ENCODE results near the gene SERTM1.

The SERTM1 gene

DNA sequence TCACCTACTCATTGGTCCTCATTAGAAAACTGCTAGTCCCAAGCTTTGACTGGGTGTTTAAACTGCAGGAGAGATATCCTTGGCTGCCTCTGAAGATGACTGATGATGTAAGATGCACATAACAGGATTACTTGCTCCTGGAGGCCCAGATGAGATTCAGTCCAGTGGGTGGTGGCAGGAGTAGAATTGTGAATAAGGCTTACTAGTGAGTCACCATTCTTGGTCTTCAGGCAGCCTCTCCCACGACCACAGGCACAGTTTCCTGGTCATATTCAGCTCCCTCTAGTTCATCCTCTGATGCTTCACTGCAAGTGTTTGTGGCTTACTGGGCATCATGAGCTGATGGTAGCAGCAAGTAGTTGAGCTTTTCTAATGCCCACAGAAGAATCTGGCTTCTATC is 12.1 kb downstream of the SERTM1 start:
- H3K27me3 ChIP-seq (ENCODE audit: insufficient read depth, low read length) = no peaks in the 10 kb centered on the region
- H3K79me2 ChIP-seq (ENCODE audit: insufficient read depth, low read length) = no peaks in the 10 kb centered on the region
- no peak overlapping the region for H3K4me3 ChIP-seq (ENCODE audit: low read depth, low read length, poor library complexity, severe bottlenecking)
- no peaks in the 10 kb centered on the region for H3K9me2 ChIP-seq (ENCODE audit: low read depth, low read length)
- H3K27ac ChIP-seq (ENCODE audit: low read depth, low read length, poor library complexity, severe bottlenecking) = no peak overlapping the region
- no peaks in the 10 kb centered on the region for H4K20me1 ChIP-seq (ENCODE audit: insufficient read depth, low read length)
- H3K4me2 ChIP-seq (ENCODE audit: low read length) = no peak overlapping the region
- TF ChIP-seq, protein P1, sequence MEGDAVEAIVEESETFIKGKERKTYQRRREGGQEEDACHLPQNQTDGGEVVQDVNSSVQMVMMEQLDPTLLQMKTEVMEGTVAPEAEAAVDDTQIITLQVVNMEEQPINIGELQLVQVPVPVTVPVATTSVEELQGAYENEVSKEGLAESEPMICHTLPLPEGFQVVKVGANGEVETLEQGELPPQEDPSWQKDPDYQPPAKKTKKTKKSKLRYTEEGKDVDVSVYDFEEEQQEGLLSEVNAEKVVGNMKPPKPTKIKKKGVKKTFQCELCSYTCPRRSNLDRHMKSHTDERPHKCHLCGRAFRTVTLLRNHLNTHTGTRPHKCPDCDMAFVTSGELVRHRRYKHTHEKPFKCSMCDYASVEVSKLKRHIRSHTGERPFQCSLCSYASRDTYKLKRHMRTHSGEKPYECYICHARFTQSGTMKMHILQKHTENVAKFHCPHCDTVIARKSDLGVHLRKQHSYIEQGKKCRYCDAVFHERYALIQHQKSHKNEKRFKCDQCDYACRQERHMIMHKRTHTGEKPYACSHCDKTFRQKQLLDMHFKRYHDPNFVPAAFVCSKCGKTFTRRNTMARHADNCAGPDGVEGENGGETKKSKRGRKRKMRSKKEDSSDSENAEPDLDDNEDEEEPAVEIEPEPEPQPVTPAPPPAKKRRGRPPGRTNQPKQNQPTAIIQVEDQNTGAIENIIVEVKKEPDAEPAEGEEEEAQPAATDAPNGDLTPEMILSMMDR (IDR thresholded peaks at IDR 0.05; ENCODE audit: low read length) = no peak
- TF ChIP-seq EZH2 (IDR thresholded peaks at IDR 0.05; ENCODE audit: borderline replicate concordance, low read length) = no peak
- no peak overlapping the region for H2AFZ ChIP-seq (ENCODE audit: low read length)
- no peaks in the 10 kb centered on the region for H3K4me1 ChIP-seq (ENCODE audit: insufficient read depth, low read length, severe bottlenecking)
- no peaks in the 10 kb centered on the region for H3F3A ChIP-seq (ENCODE audit: insufficient read depth, low read length)
- H3K36me3 ChIP-seq (ENCODE audit: insufficient read depth, low read length) = no peaks in the 10 kb centered on the region
- H3K9me3 ChIP-seq (ENCODE audit: low read length) = no peaks in the 10 kb centered on the region
- H3K9ac ChIP-seq (ENCODE audit: low read length) = no peak overlapping the region

- H4K20me1 ChIP-seq (ENCODE audit: insufficient read depth, low read length) = no peaks in the 10 kb centered on the region
- H3K79me2 ChIP-seq (ENCODE audit: insufficient read depth, low read length) = no peaks in the 10 kb centered on the region
- no peaks in the 10 kb centered on the region for H3K9me3 ChIP-seq (ENCODE audit: low read length)
- H3K9ac ChIP-seq (ENCODE audit: low read length) = no peak overlapping the region
- H3K27me3 ChIP-seq (ENCODE audit: insufficient read depth, low read length) = no peaks in the 10 kb centered on the region
- H3K4me3 ChIP-seq (ENCODE audit: low read depth, low read length, poor library complexity, severe bottlenecking) = no peak overlapping the region
- H3K27ac ChIP-seq (ENCODE audit: low read depth, low read length, poor library complexity, severe bottlenecking) = no peak overlapping the region
- TF ChIP-seq, protein P1 (IDR thresholded peaks at IDR 0.05; ENCODE audit: low read length) = no peak
- TF ChIP-seq EZH2 (IDR thresholded peaks at IDR 0.05; ENCODE audit: borderline replicate concordance, low read length) = no peak
- no peak overlapping the region for H3K4me2 ChIP-seq (ENCODE audit: low read length)
- no peaks in the 10 kb centered on the region for H3K36me3 ChIP-seq (ENCODE audit: insufficient read depth, low read length)
- no peaks in the 10 kb centered on the region for H3K4me1 ChIP-seq (ENCODE audit: insufficient read depth, low read length, severe bottlenecking)
- no peak overlapping the region for H2AFZ ChIP-seq (ENCODE audit: low read length)
- H3K9me2 ChIP-seq (ENCODE audit: low read depth, low read length) = no peaks in the 10 kb centered on the region
- no peaks in the 10 kb centered on the region for H3F3A ChIP-seq (ENCODE audit: insufficient read depth, low read length)
Measured at GRCh38 chr13:36696410-36697010, 22.7 kb downstream of the SERTM1 start.

DNA sequence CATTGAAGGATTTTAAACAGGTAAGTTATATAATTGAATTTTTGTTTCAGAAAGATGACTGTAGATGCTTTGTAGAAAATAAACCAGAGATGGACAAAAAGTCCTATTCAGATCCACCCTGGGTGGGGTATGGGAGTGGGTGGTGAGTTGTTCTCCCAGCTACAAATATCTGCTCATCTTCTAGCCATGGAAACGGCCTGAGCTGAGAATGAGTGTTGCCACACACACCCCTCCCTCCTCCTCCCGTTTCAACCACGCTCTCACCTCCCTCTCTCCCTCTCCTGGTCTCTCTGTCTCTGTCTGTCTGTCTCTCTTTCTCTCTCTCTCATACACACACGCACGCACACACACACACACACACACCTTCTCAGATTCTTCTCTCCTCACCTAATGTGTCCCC is 26.4 kb downstream of the SERTM1 start:
- no peaks in the 10 kb centered on the region for H4K20me1 ChIP-seq (ENCODE audit: insufficient read depth, low read length)
- H3K9me3 ChIP-seq (ENCODE audit: low read length) = no peaks in the 10 kb centered on the region
- no peak overlapping the region for H2AFZ ChIP-seq (ENCODE audit: low read length)
- no peak overlapping the region for H3K4me2 ChIP-seq (ENCODE audit: low read length)
- H3K4me3 ChIP-seq (ENCODE audit: low read depth, low read length, poor library complexity, severe bottlenecking) = no peak overlapping the region
- no peaks in the 10 kb centered on the region for H3F3A ChIP-seq (ENCODE audit: insufficient read depth, low read length)
- no peaks in the 10 kb centered on the region for H3K4me1 ChIP-seq (ENCODE audit: insufficient read depth, low read length, severe bottlenecking)
- TF ChIP-seq, protein P1 (IDR thresholded peaks at IDR 0.05; ENCODE audit: low read length) = no peak
- TF ChIP-seq EZH2 (IDR thresholded peaks at IDR 0.05; ENCODE audit: borderline replicate concordance, low read length) = no peak
- no peaks in the 10 kb centered on the region for H3K9me2 ChIP-seq (ENCODE audit: low read depth, low read length)
- no peaks in the 10 kb centered on the region for H3K79me2 ChIP-seq (ENCODE audit: insufficient read depth, low read length)
- no peaks in the 10 kb centered on the region for H3K27me3 ChIP-seq (ENCODE audit: insufficient read depth, low read length)
- H3K27ac ChIP-seq (ENCODE audit: low read depth, low read length, poor library complexity, severe bottlenecking) = no peak overlapping the region
- H3K36me3 ChIP-seq (ENCODE audit: insufficient read depth, low read length) = no peaks in the 10 kb centered on the region
- H3K9ac ChIP-seq (ENCODE audit: low read length) = no peak overlapping the region

All from OCI-LY1 (cell line).